IPS-18a (cell line): ENCODE data around the gene ZNF423.
"Not testable (repeated sequence)": the region's sequence is repeated elsewhere in the genome, so short reads cannot be mapped to it uniquely, and the experiment has no call there.

Experiments
- H3K27ac ChIP-seq: one replicate; pipeline ENCODE4 v1.5.1; 2013; ENCODE audit warnings: low read length
- H3K27me3 ChIP-seq: one replicate; pipeline ENCODE4 v1.6.1; 2013; ENCODE audit warnings: mild to moderate bottlenecking, low read length; ENCODE audit not compliant: control insufficient read depth, insufficient read depth
- H3K36me3 ChIP-seq: one replicate; pipeline ENCODE4 v1.6.1; 2013; ENCODE audit warnings: low read depth, low read length; ENCODE audit not compliant: control insufficient read depth
- H3K4me1 ChIP-seq: one replicate; pipeline ENCODE4 v1.6.1; 2013; ENCODE audit warnings: low read depth, low read length; ENCODE audit not compliant: control insufficient read depth
- H3K4me3 ChIP-seq: one replicate; pipeline ENCODE4 v1.5.1; 2013; ENCODE audit warnings: low read length
- H3K9ac ChIP-seq: one replicate; pipeline ENCODE4 v1.6.1; 2013; ENCODE audit warnings: mild to moderate bottlenecking, low read length, moderate library complexity
- H3K9me3 ChIP-seq: one replicate; pipeline ENCODE4 v1.6.1; 2013; ENCODE audit warnings: low read depth, low read length; ENCODE audit not compliant: control insufficient read depth

Gene ZNF423

DNA sequence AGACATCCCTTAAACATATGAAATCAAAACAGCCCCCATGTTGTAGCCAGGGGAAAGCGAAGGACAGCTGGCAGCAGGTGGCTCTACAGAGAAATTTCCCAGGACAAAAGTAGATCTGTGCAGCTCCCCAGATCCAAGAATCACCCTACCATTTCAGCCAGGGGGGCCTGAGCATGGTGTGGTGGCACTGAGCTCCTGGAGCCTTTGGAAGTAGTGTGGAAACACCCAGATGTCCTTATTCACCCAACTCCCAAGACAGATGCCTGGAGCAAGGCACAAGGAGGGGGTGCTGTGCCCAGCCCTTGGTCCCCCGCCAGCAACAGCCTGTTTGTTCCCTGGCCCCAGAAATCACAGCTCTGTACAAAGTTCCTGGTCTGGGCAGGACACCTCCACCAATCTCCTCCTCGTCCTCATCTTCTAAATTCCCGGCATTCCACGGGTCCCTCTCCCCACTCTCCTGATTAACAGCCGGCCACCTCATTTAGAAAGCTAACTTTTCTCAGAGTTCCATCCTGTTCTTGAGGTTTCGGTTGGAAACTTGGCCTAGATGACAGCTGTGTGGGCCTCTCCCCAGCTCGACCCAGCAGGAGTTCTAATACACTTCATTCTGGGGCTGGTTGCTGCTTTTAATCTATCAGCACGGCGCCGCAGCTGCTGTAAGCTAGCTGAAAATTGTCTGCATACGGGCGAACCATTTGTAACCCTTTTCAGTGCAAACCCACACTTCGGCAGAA, 291.2 kb downstream of the ZNF423 start:
- H3K27ac ChIP-seq = no peak overlapping the region
- no peak overlapping the region for H3K9ac ChIP-seq
- H3K27me3 ChIP-seq = no peaks in the 10 kb centered on the region

GRCh38 chr16:49563666-49564065, 292.2 kb downstream of the ZNF423 start:
- peaks cover 10% of the 10 kb centered on the region for H3K4me1 ChIP-seq
- H3K27ac ChIP-seq = no peak overlapping the region
- no peaks in the 10 kb centered on the region for H3K9me3 ChIP-seq

More for the DNA sequence above, 291.2 kb downstream of the ZNF423 start:
- H3K4me3 ChIP-seq = no peak overlapping the region
- H3K4me1 ChIP-seq = peaks cover 10% of the 10 kb centered on the region
- H3K9me3 ChIP-seq = no peaks in the 10 kb centered on the region
- no peaks in the 10 kb centered on the region for H3K36me3 ChIP-seq

GRCh38 chr16:49562894-49563293, 293.0 kb downstream of the ZNF423 start:
- H3K27me3 ChIP-seq, H3K9ac ChIP-seq, H3K36me3 ChIP-seq, H3K4me3 ChIP-seq, H3K9me3 ChIP-seq, H3K27ac ChIP-seq: not testable (repeated sequence)
- peaks cover 15% of the 10 kb centered on the region for H3K4me1 ChIP-seq

More at GRCh38 chr16:49563666-49564065, 292.2 kb downstream of the ZNF423 start:
- Histone ChIP-seq H3K27me3 (no peaks in the 10 kb centered on the region), H3K36me3 (no peaks in the 10 kb centered on the region), H3K4me3 (no peak overlapping the region), H3K9ac (no peak overlapping the region)

GRCh38 chr16:49562228-49562627, 293.7 kb downstream of the ZNF423 start:
- Histone ChIP-seq H3K4me1 (peaks cover 22% of the 10 kb centered on the region), H3K9me3 (no peaks in the 10 kb centered on the region), H3K27me3 (no peaks in the 10 kb centered on the region), H3K27ac (no peak overlapping the region), H3K9ac (no peak overlapping the region), H3K4me3 (no peak overlapping the region), H3K36me3 (no peaks in the 10 kb centered on the region)

DNA sequence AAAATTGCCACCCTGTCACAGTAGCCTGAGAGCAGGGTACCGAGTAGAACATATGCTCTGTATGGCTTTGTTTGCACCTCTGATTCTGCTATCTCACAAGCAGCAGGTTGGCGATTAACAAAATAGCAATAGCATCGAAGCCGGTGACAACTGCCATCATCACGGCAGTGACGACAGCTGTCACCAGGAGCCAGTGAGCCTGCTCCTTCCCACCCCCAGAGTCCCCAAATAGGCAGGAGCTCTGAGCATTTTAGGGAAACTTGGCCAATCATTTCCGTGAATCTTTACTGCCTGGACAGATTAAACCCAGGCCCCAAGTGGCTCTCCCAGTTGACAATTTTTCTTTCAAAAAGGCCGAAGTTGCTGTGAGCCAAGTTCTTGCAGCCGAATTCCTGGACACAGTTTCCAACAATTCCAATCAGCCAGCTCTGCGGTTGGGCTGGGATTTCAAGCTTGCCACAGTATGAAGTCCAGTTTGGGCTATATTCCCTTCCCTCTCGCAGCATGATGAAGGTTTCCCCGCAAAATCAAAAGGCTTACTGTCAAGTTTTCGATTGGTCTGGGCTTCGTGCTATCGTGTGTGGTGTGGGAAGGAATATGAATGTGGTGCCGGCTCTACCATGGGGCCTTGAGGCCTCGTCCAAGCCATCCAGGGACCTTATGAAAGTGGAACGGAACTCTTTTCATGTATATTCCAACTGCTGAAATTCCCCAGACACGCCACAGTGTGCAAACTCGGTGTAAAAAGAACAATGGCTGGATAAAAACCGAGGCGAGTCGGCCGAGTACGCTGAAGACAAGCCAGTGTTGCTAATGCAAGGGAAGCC, 295.7 kb downstream of the ZNF423 start:
- H3K9me3 ChIP-seq = no peaks in the 10 kb centered on the region
- peaks cover 32% of the 10 kb centered on the region for H3K4me1 ChIP-seq
- H3K9ac ChIP-seq = no peak overlapping the region
- no peaks in the 10 kb centered on the region for H3K27me3 ChIP-seq
- no peaks in the 10 kb centered on the region for H3K36me3 ChIP-seq
- H3K4me3 ChIP-seq = no peak overlapping the region
- H3K27ac ChIP-seq = no peak overlapping the region

GRCh38 chr16:49559242-49559641, 296.7 kb downstream of the ZNF423 start:
- no peak overlapping the region for H3K9ac ChIP-seq
- H3K27ac ChIP-seq = no peak overlapping the region
- no peak overlapping the region for H3K4me3 ChIP-seq
- peaks cover 24% of the 10 kb centered on the region for H3K4me1 ChIP-seq
- no peaks in the 10 kb centered on the region for H3K27me3 ChIP-seq
- no peaks in the 10 kb centered on the region for H3K36me3 ChIP-seq
- no peaks in the 10 kb centered on the region for H3K9me3 ChIP-seq

DNA sequence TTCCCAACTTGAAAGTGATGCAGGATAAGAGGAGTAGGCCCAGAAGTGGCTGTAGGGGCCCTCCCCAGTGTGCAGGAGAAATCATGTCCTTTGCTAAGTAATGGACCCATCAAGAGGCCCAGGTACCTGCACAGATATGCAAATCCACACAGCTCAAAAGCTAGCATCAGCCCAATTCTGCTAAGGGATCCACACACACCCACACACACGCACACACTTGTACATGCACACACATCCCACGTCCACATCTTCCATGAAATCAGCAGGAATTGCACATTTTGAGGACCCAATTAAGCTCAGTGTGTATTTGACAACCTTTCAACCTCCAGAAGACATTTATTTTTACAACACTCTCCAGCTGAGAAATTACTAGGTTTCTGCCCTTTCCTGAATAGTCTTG, 297.5 kb downstream of the ZNF423 start:
- H3K27ac ChIP-seq = no peak overlapping the region
- H3K36me3 ChIP-seq = no peaks in the 10 kb centered on the region
- no peaks in the 10 kb centered on the region for H3K27me3 ChIP-seq
- H3K9me3 ChIP-seq = no peaks in the 10 kb centered on the region
- H3K4me3 ChIP-seq = no peak overlapping the region
- no peak overlapping the region for H3K9ac ChIP-seq
- H3K4me1 ChIP-seq = peaks cover 24% of the 10 kb centered on the region

DNA sequence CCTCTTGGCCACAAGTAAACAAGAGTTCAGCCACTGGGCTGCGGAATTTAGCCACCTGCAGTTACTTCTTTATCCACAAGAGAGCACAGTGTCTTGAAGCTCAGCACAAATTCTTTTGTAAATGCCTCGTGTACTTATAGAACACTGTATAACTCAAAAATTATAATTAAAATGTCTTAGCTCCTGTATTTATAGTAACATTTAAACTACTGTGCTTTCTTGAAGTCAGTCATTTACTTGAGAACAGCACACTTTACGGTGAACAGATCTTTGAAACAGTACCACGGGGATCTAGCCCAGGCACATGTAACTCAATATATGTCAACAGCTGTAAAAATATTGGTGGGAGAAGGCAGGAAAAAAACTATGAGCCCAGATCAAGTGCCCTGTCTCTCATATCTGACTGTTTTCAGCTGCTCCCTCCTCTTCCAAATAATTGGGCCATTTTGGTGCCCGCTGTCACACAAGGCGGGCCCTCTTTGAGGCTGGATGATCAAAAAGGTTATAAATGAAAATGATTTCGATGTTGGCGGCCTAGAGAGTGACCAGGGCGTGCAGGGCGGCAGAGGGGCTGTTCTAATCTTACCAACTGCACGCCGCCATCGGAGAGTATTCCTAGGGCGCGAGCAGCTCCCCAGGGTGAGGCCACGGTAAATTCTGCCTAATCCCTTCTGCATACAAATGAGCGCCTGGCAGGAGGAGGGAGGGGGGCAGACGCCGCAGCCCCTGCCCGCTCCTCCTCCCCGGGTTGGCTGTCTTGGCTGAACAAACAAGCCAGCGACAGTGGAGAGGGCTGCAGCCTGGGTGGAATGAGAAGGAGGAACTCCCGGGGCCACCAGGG, 299.1 kb downstream of the ZNF423 start:
- Histone ChIP-seq H3K4me1 (peaks cover 24% of the 10 kb centered on the region), H3K4me3 (peak overlapping the region; percentile 60), H3K9ac (peak overlapping the region; percentile 69), H3K27ac (peak overlapping the region; percentile 42), H3K27me3 (no peaks in the 10 kb centered on the region), H3K9me3 (no peaks in the 10 kb centered on the region), H3K36me3 (no peaks in the 10 kb centered on the region)

- no peak overlapping the region for H3K4me3 ChIP-seq
- H3K27ac ChIP-seq = no peak overlapping the region
- no peaks in the 10 kb centered on the region for H3K36me3 ChIP-seq
- H3K9me3 ChIP-seq = no peaks in the 10 kb centered on the region
- no peak overlapping the region for H3K9ac ChIP-seq
- peaks cover 27% of the 10 kb centered on the region for H3K4me1 ChIP-seq
- no peaks in the 10 kb centered on the region for H3K27me3 ChIP-seq
These were observed 299.7 kb downstream of the ZNF423 start for GRCh38 chr16:49556249-49556605.

- H3K27ac ChIP-seq = no peak overlapping the region
These were observed 301.2 kb downstream of the ZNF423 start for GRCh38 chr16:49554681-49555080.

GRCh38 chr16:49552313-49552928, 303.5 kb downstream of the ZNF423 start:
- no peaks in the 10 kb centered on the region for H3K36me3 ChIP-seq
- H3K9ac ChIP-seq = no peak overlapping the region
- H3K9me3 ChIP-seq = no peaks in the 10 kb centered on the region
- peaks cover 23% of the 10 kb centered on the region for H3K4me1 ChIP-seq
- no peak overlapping the region for H3K4me3 ChIP-seq
- H3K27ac ChIP-seq = no peak overlapping the region
- H3K27me3 ChIP-seq = no peaks in the 10 kb centered on the region

More at GRCh38 chr16:49554681-49555080, 301.2 kb downstream of the ZNF423 start:
- Histone ChIP-seq H3K9ac (no peak overlapping the region), H3K36me3 (no peaks in the 10 kb centered on the region), H3K4me1 (peaks cover 28% of the 10 kb centered on the region), H3K27me3 (no peaks in the 10 kb centered on the region), H3K4me3 (no peak overlapping the region), H3K9me3 (no peaks in the 10 kb centered on the region)
